ENCODE measurements around the gene DCDC2C. TPM values are rescaled to one million over a fixed set of nuclear protein-coding genes. Genes with fewer than 3 reads are reported as not detected.

DCDC2C gene
- polyA plus RNA-seq, 2 of the 4 experiments (the other 2 are of a cell fraction), result not detected

DNA sequence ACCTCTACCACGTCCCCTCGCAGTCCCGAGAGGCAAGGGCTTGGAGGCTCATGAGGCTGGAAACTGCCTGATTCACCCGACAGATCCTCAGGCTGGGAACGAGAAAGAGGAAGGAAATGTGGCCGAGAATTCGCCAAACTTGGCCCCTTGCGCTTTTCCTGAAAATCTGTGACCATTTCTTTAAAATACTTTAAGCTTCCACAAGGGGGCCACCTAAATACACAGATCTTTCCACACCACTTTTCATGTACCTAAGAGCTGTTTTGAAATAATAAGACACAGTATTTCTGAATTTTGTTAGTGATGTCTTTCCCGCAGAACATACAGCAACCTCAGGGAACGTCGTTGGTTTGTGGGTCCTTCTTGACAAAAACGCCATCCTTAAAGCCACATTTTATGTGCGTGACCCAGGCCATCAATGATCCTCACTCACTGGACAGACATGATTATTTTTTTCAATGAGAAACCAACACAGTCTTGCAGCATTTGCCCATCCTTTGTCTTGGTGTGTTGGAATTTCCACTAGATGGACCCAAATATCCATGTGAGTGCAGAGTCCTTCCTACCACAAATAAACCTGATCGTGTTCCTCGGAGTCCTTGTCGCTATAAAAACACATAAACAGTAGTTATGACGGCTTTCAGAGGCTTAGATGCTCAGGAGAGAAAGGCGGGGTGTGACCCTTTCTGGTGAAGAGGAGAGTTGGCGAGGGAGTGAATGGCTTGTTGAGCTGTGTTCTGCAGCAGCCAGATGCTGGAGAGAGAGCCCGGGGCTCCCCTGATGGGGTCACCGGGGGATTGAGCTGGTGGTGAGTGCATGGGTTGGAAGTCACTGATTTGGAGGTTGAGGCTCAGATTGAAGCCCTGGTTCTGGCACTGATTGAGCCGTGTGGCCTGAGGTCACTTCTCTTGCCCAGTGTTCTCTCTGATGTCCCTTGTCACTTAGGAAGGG is 25.0 kb downstream of the DCDC2C start:
- peaks cover 8% of the 10 kb centered on the region; the same call in 2 of the 3 replicates for H3K4me1 ChIP-seq
- no peaks in the 10 kb centered on the region for H3K9me3 ChIP-seq
- no peak overlapping the region for H3K4me3 ChIP-seq
- TF ChIP-seq SMC3 (IDR thresholded peaks at IDR 0.05) (peak; percentile 59), RAD21 (conservative IDR thresholded peaks at IDR 0.05 in 1 of 2, IDR thresholded peaks at IDR 0.05 in 1 of 2) (peak; percentile 79 to 80), EP300 (IDR thresholded peaks at IDR 0.05) (no peak)
- TF ChIP-seq, protein P1, sequence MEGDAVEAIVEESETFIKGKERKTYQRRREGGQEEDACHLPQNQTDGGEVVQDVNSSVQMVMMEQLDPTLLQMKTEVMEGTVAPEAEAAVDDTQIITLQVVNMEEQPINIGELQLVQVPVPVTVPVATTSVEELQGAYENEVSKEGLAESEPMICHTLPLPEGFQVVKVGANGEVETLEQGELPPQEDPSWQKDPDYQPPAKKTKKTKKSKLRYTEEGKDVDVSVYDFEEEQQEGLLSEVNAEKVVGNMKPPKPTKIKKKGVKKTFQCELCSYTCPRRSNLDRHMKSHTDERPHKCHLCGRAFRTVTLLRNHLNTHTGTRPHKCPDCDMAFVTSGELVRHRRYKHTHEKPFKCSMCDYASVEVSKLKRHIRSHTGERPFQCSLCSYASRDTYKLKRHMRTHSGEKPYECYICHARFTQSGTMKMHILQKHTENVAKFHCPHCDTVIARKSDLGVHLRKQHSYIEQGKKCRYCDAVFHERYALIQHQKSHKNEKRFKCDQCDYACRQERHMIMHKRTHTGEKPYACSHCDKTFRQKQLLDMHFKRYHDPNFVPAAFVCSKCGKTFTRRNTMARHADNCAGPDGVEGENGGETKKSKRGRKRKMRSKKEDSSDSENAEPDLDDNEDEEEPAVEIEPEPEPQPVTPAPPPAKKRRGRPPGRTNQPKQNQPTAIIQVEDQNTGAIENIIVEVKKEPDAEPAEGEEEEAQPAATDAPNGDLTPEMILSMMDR (IDR thresholded peaks at IDR 0.05), result peak; percentile 85
- TF ChIP-seq, protein P2, sequence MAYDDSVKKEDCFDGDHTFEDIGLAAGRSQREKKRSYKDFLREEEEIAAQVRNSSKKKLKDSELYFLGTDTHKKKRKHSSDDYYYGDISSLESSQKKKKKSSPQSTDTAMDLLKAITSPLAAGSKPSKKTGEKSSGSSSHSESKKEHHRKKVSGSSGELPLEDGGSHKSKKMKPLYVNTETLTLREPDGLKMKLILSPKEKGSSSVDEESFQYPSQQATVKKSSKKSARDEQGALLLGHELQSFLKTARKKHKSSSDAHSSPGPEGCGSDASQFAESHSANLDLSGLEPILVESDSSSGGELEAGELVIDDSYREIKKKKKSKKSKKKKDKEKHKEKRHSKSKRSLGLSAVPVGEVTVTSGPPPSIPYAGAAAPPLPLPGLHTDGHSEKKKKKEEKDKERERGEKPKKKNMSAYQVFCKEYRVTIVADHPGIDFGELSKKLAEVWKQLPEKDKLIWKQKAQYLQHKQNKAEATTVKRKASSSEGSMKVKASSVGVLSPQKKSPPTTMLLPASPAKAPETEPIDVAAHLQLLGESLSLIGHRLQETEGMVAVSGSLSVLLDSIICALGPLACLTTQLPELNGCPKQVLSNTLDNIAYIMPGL (CRISPR knock-in tag; IDR thresholded peaks at IDR 0.05; ENCODE audit: borderline replicate concordance), result no peak
- ChIA-PET CTCF (interaction anchor here (0.8 to 5.8 kb wide), 34 partner anchors 9 to 328 kb away, joined by 3 to 66 read pairs (median 4); no protein-coding TSS in a partner anchor), POLR2A (interaction anchor here (0.8 kb wide), 1 partner anchor 10 kb away, joined by 3 read pairs; no protein-coding TSS in a partner anchor)
- H3K27ac ChIP-seq, result no peak overlapping the region
- FAIRE-seq (no peak), DNase-seq (ENCODE audit: low read depth in 1 of 2, low spot score in 1 of 2) (peak; percentile 56 to 65), ATAC-seq (peak in 1 of 2 experiments; percentile 67; a peak in 3 of 6 replicates)
- H3K4me2 ChIP-seq, result peak overlapping the region; percentile 47
- whole genome bisulfite sequencing (ENCODE audit: missing lambda C conversion rate), result 22% methylated on average over 22 of the region's 22 CpGs

DNA sequence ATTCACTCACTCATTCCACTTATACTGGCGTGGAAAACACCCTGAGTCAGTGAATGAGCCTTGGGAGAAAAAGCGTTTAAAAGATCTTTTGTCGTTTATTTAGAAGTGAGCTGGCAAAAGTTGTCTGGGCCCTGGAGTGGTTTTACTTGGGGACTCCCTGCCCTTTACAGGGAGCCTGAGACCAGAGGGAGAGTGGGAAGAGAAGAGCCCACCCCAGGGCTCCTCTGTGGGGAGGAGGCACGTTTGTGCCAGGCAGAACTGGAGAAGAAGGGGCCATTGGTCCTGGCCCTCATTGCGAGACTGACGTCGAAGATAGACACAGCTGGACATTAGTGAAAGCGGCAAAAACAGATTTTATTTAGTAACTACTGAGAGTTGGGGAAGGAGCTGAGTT is 25.7 kb downstream of the DCDC2C start:
- no peaks in the 10 kb centered on the region for H3K9me3 ChIP-seq
- TF ChIP-seq RARB (CRISPR knock-in tag; IDR thresholded peaks at IDR 0.05) (no peak), HOXA7 (CRISPR knock-in tag; IDR thresholded peaks at IDR 0.05) (no peak), CBX8 (IDR thresholded peaks at IDR 0.05) (no peak)
- TF ChIP-seq, protein P3, sequence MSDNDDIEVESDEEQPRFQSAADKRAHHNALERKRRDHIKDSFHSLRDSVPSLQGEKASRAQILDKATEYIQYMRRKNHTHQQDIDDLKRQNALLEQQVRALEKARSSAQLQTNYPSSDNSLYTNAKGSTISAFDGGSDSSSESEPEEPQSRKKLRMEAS (IDR thresholded peaks at IDR 0.05), result no peak
- CTCF ChIA-PET, result interaction anchor here (1.0 to 5.8 kb wide), 21 partner anchors 10 to 328 kb away, joined by 3 to 66 read pairs (median 6); no protein-coding TSS in a partner anchor
- POLR2A ChIA-PET, result no interaction called here
- H3K4me1 ChIP-seq, result peaks cover 8% of the 10 kb centered on the region; the same call in 2 of the 3 replicates
- FAIRE-seq, result no peak
- no peak overlapping the region for H3K27ac ChIP-seq
- no peak for DNase-seq (ENCODE audit: low read depth in 1 of 2, low spot score in 1 of 2)
- no peak overlapping the region for H3K4me3 ChIP-seq
- WGBS (ENCODE audit: missing lambda C conversion rate), result 56% methylated on average over 8 of the region's 8 CpGs
- ATAC-seq, result no peak
- no peak overlapping the region for H3K4me2 ChIP-seq

DNA sequence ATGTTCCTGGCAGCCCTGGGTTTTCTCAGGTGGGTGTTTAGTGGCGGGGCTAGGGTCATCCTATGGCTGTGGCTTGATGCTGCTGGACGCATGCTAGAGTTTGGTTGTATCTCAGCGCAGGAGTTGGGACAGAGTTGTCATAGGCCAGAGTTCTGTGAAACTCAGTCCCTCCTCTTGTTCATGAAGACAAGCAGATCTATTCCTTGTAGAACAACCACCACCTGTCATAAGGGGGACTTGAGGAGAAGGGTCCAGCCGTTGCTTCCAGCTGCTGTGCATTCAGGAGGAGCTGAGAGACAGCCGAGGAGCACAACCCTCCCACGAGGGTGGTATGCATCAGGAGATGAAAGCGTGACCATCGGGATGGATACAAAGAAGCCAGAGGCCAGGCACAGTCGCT is 26.4 kb downstream of the DCDC2C start:
- ATAC-seq (no peak), FAIRE-seq (no peak), DNase-seq (ENCODE audit: low read depth in 1 of 2, low spot score in 1 of 2) (no peak)
- CTCF ChIA-PET, result interaction anchor here (1.0 to 5.8 kb wide), 9 partner anchors 9 to 211 kb away, joined by 3 to 66 read pairs (median 9); no protein-coding TSS in a partner anchor
- H3K4me1 ChIP-seq, result peaks cover 8% of the 10 kb centered on the region; the same call in 2 of the 3 replicates
- no peaks in the 10 kb centered on the region for H3K9me3 ChIP-seq
- POLR2A ChIA-PET, result no interaction called here
- no peak for TF ChIP-seq HOXA7 (CRISPR knock-in tag; IDR thresholded peaks at IDR 0.05)
- no peak for TF ChIP-seq RCOR1 (IDR thresholded peaks at IDR 0.05; ENCODE audit: low read depth, low read length)
- no peak for TF ChIP-seq MAZ (IDR thresholded peaks at IDR 0.05; ENCODE audit: borderline replicate concordance, low read depth, low read length)
- no peak for TF ChIP-seq ZSCAN20 (CRISPR knock-in tag; IDR thresholded peaks at IDR 0.05)
- TF ChIP-seq, protein P4, sequence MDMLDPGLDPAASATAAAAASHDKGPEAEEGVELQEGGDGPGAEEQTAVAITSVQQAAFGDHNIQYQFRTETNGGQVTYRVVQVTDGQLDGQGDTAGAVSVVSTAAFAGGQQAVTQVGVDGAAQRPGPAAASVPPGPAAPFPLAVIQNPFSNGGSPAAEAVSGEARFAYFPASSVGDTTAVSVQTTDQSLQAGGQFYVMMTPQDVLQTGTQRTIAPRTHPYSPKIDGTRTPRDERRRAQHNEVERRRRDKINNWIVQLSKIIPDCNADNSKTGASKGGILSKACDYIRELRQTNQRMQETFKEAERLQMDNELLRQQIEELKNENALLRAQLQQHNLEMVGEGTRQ (IDR thresholded peaks at IDR 0.05), result no peak
- TF ChIP-seq ZC3H11A (IDR thresholded peaks at IDR 0.05), result no peak
- TF ChIP-seq CBX8 (IDR thresholded peaks at IDR 0.05), result no peak
- no peak for TF ChIP-seq POLR2AphosphoS2 (conservative IDR thresholded peaks at IDR 0.05; ENCODE audit: low read length)
- TF ChIP-seq FOXS1 (CRISPR knock-in tag; IDR thresholded peaks at IDR 0.05), result no peak
- no peak for TF ChIP-seq CBX2 (IDR thresholded peaks at IDR 0.05; ENCODE audit: borderline replicate concordance, low read depth)
- TF ChIP-seq, protein P5, sequence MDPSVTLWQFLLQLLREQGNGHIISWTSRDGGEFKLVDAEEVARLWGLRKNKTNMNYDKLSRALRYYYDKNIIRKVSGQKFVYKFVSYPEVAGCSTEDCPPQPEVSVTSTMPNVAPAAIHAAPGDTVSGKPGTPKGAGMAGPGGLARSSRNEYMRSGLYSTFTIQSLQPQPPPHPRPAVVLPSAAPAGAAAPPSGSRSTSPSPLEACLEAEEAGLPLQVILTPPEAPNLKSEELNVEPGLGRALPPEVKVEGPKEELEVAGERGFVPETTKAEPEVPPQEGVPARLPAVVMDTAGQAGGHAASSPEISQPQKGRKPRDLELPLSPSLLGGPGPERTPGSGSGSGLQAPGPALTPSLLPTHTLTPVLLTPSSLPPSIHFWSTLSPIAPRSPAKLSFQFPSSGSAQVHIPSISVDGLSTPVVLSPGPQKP (IDR thresholded peaks at IDR 0.05; ENCODE audit: low read depth, low read length), result no peak
- TF ChIP-seq CHD4 (IDR thresholded peaks at IDR 0.05; ENCODE audit: borderline replicate concordance), result no peak
- no peak for TF ChIP-seq RARB (CRISPR knock-in tag; IDR thresholded peaks at IDR 0.05)
- TF ChIP-seq CEBPB (IDR thresholded peaks at IDR 0.05), result no peak
- no peak for TF ChIP-seq PHF8 (IDR thresholded peaks at IDR 0.05; ENCODE audit: borderline replicate concordance, low read depth)
- no peak overlapping the region for H3K27ac ChIP-seq
- WGBS (ENCODE audit: missing lambda C conversion rate), result 42% methylated on average over 9 of the region's 9 CpGs
- no peak overlapping the region for H3K4me3 ChIP-seq
- H3K4me2 ChIP-seq, result no peak overlapping the region

All from A549 (cell line).